Skeletal muscle tissue (tissue), 4 donors: ENCODE results near the gene IQCE. TPM values are rescaled to one million over a fixed set of nuclear protein-coding genes. Genes with fewer than 3 reads are reported as not detected.
"Not testable (repeated sequence)": the region's sequence is repeated elsewhere in the genome, so short reads cannot be mapped to it uniquely, and the experiment has no call there.

Source experiments
- H3K27ac ChIP-seq: one replicate; pipeline ENCODE4 v1.7.0; 2013; ENCODE audit warnings: mild to moderate bottlenecking, low read depth, low read length, inconsistent platforms
- H3K27me3 ChIP-seq, 3 donors: one replicate each; pipeline ENCODE4 v1.7.0; 2013; ENCODE audit warnings: low read length in 3 of 3; ENCODE audit not compliant: control insufficient read depth in 3 of 3, insufficient read depth in 3 of 3
- H3K36me3 ChIP-seq, 3 donors: one replicate each; pipeline ENCODE4 v1.7.0; 2013; ENCODE audit warnings: low read length in 3 of 3; ENCODE audit not compliant: control insufficient read depth in 3 of 3, insufficient read depth in 3 of 3
- H3K4me1 ChIP-seq, 3 donors: one replicate each; pipeline ENCODE4 v1.7.0; 2013; ENCODE audit warnings: low read length in 3 of 3, mild to moderate bottlenecking in 3 of 3; ENCODE audit not compliant: control insufficient read depth in 3 of 3, insufficient read depth in 3 of 3
- H3K4me3 ChIP-seq, 3 donors: one replicate each; pipeline ENCODE4 v1.7.0; 2013; ENCODE audit warnings: low read length in 3 of 3
- H3K9ac ChIP-seq, 3 donors: one replicate each; pipeline ENCODE4 v1.7.0; 2013; ENCODE audit warnings: low read length in 3 of 3, mild to moderate bottlenecking in 3 of 3, moderate library complexity in 2 of 3, low read depth in 1 of 3
- H3K9me3 ChIP-seq, 3 donors: one replicate each; pipeline ENCODE4 v1.7.0; 2013; ENCODE audit warnings: low read length in 3 of 3; ENCODE audit not compliant: control insufficient read depth in 3 of 3
- total RNA-seq: library from RNA; depleted of rRNA; stranded (reverse); fragments of >200 nt; gene quantifications from one replicate; pipeline ENCODE4 v1.2.3, GENCODE V29; 2014
- donor health status: Osteomylitis.

Gene IQCE
- total RNA-seq, 1 donor from 2014 or later, result 2.1 TPM

- H3K27ac ChIP-seq, H3K9ac ChIP-seq, H3K36me3 ChIP-seq, H3K4me3 ChIP-seq, H3K9me3 ChIP-seq: not testable (repeated sequence)
- Histone ChIP-seq H3K4me1 (peaks cover 13 to 24% (median 14%) of the 10 kb centered on the region in 3 donors), H3K27me3 (peaks cover 3 to 13% (median 7%) of the 10 kb centered on the region in 3 donors)
Observed at GRCh38 chr7:2532816-2533215, 26.0 kb upstream of the IQCE start.

DNA sequence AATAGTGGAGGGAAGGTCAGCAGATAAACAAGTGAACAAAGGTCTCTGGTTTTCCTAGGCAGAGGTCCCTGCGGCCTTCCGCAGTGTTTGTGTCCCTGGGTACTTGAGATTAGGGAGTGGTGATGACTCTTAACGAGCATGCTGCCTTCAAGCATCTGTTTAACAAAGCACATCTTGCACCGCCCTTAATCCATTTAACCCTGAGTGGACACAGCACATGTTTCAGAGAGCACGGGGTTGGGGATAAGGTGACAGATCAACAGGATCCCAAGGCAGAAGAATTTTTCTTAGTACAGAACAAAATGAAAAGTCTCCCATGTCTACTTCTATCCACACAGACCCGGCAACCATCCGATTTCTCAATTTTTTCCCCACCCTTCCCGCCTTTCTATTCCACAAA is 25.2 kb upstream of the IQCE start:
- Histone ChIP-seq H3K4me1 (peaks cover 7 to 18% (median 10%) of the 10 kb centered on the region in 3 donors), H3K27me3 (peaks cover 3 to 13% (median 7%) of the 10 kb centered on the region in 3 donors)
- not testable (repeated sequence) for H3K9me3 ChIP-seq, H3K4me3 ChIP-seq, H3K27ac ChIP-seq, H3K9ac ChIP-seq, H3K36me3 ChIP-seq

GRCh38 chr7:2534214-2534613 is 24.6 kb upstream of the IQCE start:
- not testable (repeated sequence) for H3K27ac ChIP-seq, H3K9me3 ChIP-seq, H3K9ac ChIP-seq, H3K4me3 ChIP-seq
- Histone ChIP-seq H3K27me3 (peaks cover 3 to 13% (median 7%) of the 10 kb centered on the region in 3 donors), H3K4me1 (peaks cover 4 to 12% (median 8%) of the 10 kb centered on the region in 3 donors), H3K36me3 (peaks cover 12 to 15% (median 14%) of the 10 kb centered on the region in 3 donors)

DNA sequence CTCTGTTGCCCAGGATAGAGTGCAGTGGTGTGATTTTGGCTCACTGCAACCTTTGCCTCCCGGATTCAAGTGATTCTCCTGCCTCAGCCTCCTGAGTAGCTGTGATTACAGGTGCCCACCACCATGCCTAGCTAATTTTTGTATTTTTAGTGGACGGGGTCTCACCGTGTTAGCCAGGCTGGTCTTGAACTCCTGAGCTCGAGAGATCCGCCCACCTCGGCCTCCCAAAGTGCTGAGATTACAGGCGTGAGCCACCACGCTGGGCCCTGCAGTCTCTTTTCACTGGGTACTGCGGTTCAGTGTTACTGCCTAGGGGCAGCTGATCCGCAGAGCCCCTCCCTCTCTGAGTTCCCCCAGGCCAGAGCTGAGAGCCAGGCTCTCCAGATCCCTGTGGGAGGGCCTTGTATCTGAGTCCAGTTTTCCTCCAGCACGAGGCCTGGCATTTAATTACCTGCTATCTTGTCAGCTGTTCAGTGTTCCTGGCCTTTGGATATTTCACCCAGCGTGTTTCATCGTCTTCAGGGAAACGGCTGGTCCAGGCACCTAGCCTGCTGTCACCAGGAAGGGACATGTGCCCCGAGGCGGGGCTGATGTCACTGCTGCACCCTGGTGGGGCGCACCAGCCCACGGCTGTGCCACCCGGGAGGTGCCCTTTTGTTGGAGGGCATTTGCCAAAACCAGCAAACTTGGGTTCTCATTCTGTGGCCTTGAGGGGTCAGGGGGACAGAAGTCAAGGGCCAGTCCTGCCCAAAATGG is 22.7 kb upstream of the IQCE start:
- H3K36me3 ChIP-seq, result peaks cover 18 to 27% (median 24%) of the 10 kb centered on the region in 3 donors
- not testable (repeated sequence) for H3K9me3 ChIP-seq, H3K27ac ChIP-seq, H3K27me3 ChIP-seq, H3K4me1 ChIP-seq, H3K9ac ChIP-seq, H3K4me3 ChIP-seq

DNA sequence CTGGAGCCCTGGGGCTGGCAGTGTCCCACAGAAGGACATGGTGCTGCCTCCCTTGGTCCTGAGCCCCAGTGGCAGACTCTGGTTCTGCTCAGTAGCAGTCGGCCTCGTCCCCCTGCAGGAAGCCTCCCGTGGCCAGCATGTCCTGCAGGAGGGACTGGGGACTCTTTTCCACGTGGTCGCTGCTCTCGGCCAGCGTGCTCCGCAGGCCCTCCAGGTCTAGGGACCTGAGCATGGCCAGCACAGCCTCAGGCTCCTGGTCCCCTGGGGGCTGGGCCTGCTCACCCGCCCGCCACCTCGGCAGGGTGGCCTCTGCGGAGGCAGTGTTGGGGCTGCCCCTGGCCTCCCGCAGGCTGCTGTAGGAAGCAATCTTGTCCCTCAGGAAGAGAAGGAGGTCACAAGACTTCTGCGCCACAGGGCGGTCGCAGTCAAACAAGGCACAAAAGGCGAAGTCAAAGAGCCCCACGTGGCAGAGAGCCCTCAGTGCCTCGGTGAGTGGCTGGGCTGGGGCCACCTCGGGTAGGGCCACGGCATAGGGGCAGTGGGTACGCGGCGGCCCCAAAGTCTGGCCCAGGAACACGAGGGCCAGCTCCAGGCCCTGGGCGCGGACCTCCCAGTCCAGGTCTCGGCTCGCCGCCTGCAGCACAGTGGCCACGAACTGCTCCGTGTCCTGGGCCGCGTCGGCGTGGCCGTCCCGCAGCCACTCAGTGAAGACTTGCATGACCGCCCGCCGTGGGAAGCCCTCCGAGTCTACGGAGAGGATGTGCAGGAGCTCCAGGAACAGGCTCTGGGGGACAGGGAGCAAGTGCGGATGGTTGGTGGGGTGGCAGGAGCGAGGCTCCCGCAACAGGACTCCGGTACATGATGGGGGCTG is 20.6 kb upstream of the IQCE start:
- Histone ChIP-seq H3K27me3 (no peaks in the 10 kb centered on the region), H3K36me3 (peaks cover 35 to 45% (median 37%) of the 10 kb centered on the region in 3 donors)

GRCh38 chr7:2539031-2539911 is 19.5 kb upstream of the IQCE start:
- H3K4me3 ChIP-seq, result no peak overlapping the region
- peaks cover 37 to 52% (median 42%) of the 10 kb centered on the region in 3 donors for H3K36me3 ChIP-seq
- no peak overlapping the region for H3K9ac ChIP-seq
- no peaks in the 10 kb centered on the region for H3K4me1 ChIP-seq
- no peaks in the 10 kb centered on the region for H3K9me3 ChIP-seq
- no peak overlapping the region for H3K27ac ChIP-seq
- H3K27me3 ChIP-seq, result no peaks in the 10 kb centered on the region

More for the DNA sequence above, 20.6 kb upstream of the IQCE start:
- H3K4me1 ChIP-seq, result no peaks in the 10 kb centered on the region
- no peak overlapping the region for H3K27ac ChIP-seq
- no peak overlapping the region for H3K9ac ChIP-seq
- H3K4me3 ChIP-seq, result no peak overlapping the region
- no peaks in the 10 kb centered on the region for H3K9me3 ChIP-seq

- Histone ChIP-seq H3K9me3 (no peaks in the 10 kb centered on the region), H3K27me3 (no peaks in the 10 kb centered on the region), H3K27ac (no peak overlapping the region), H3K4me1 (no peaks in the 10 kb centered on the region), H3K9ac (no peak overlapping the region), H3K36me3 (peaks cover 43 to 58% (median 48%) of the 10 kb centered on the region in 3 donors), H3K4me3 (no peak overlapping the region)
Observed at GRCh38 chr7:2540133-2540532, 18.6 kb upstream of the IQCE start.

DNA sequence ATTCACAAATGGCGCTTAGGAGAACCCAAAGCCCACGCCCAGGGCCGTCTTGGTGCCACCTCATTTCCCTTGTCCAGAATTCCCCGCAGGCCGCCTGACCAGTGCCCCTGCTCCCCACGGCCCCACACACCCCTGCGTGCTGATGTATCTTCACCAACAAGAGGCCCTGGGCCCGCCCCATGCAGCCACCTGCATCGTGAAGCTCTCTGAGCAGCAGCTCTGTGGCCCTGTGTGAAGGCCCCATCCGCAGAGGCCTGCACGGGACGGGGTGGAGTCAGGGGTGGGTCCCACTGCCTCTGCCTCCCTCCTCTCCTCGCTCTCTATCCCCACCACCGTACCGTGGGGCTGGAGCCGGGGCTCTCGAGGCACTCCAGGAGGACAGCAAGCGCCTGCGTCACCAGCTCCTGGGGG is 18.1 kb upstream of the IQCE start:
- Histone ChIP-seq H3K4me1 (no peaks in the 10 kb centered on the region), H3K36me3 (peaks cover 45 to 58% (median 49%) of the 10 kb centered on the region in 3 donors), H3K27ac (no peak overlapping the region), H3K4me3 (no peak overlapping the region), H3K27me3 (no peaks in the 10 kb centered on the region), H3K9me3 (no peaks in the 10 kb centered on the region), H3K9ac (no peak overlapping the region)

GRCh38 chr7:2541291-2542010 is 17.3 kb upstream of the IQCE start:
- H3K4me1 ChIP-seq, result no peaks in the 10 kb centered on the region
- H3K27ac ChIP-seq, result no peak overlapping the region
- no peak overlapping the region for H3K9ac ChIP-seq
- H3K27me3 ChIP-seq, result no peaks in the 10 kb centered on the region
- peaks cover 50 to 62% (median 54%) of the 10 kb centered on the region in 3 donors for H3K36me3 ChIP-seq
- no peaks in the 10 kb centered on the region for H3K9me3 ChIP-seq
- no peak overlapping the region for H3K4me3 ChIP-seq
